HuH-7 (cell line): ENCODE measurements around the gene SRD5A1.

Source experiments
- DNase-seq: peaks from one replicate; pipeline ENCODE4 v3.0.0; 2011; ENCODE audit warnings: low spot score

Gene SRD5A1

GRCh38 chr5:6713274-6714225 is 80.3 kb downstream of the SRD5A1 start, which contains the start of gene TENT4A:
TSS of gene TENT4A (plus strand) at chr5:6713432. CDS start at chr5:6713984, 552 bp downstream.
- peak; percentile 92 for DNase-seq

GRCh38 chr5:6714226-6715041 is 81.2 kb downstream of the SRD5A1 start:
- DNase-seq: peak; percentile 20

- no peak for DNase-seq
Measured at GRCh38 chr5:6715271-6715670, 82.0 kb downstream of the SRD5A1 start.

GRCh38 chr5:6715758-6716628 is 82.8 kb downstream of the SRD5A1 start:
- DNase-seq: no peak

- no peak for DNase-seq
Measured at GRCh38 chr5:6716629-6717149, 83.4 kb downstream of the SRD5A1 start.

- DNase-seq: no peak
Measured at GRCh38 chr5:6717247-6717646, 84.0 kb downstream of the SRD5A1 start.

GRCh38 chr5:6717687-6718086 is 84.4 kb downstream of the SRD5A1 start:
- DNase-seq: no peak

GRCh38 chr5:6718161-6718681 is 85.0 kb downstream of the SRD5A1 start:
- DNase-seq: no peak

GRCh38 chr5:6718718-6719117 is 85.5 kb downstream of the SRD5A1 start:
- DNase-seq: no peak

- no peak for DNase-seq
Measured at GRCh38 chr5:6719417-6719816, 86.2 kb downstream of the SRD5A1 start.

- DNase-seq: no peak
Measured at GRCh38 chr5:6719896-6720560, 86.8 kb downstream of the SRD5A1 start.

- no peak for DNase-seq
Measured at GRCh38 chr5:6720561-6720921, 87.3 kb downstream of the SRD5A1 start.

- no peak for DNase-seq
Measured at GRCh38 chr5:6721442-6721841, 88.2 kb downstream of the SRD5A1 start.

GRCh38 chr5:6722015-6722414 is 88.8 kb downstream of the SRD5A1 start:
- DNase-seq: no peak

GRCh38 chr5:6723122-6723815 is 90.0 kb downstream of the SRD5A1 start:
- DNase-seq: no peak

- DNase-seq: no peak
Measured at GRCh38 chr5:6723816-6724300, 90.6 kb downstream of the SRD5A1 start.
